GM18873 (cell line): ENCODE results near the gene GRM4.
"Not testable (repeated sequence)": the region's sequence is repeated elsewhere in the genome, so short reads cannot be mapped to it uniquely, and the experiment has no call there.

ENCODE experiments used
- ATAC-seq: cut with Tn5 transposase; IDR thresholded peaks from one replicate; pipeline ENCODE4 v1.9.1; 2021; ENCODE audit warnings: mild to moderate bottlenecking, moderate library complexity, moderate number of reproducible peaks; ENCODE audit not compliant: unreplicated experiment, low FRiP score

The GRM4 gene

GRCh38 chr6:34050691-34051090 lies 95.2 kb downstream of the GRM4 start:
- no peak for ATAC-seq

GRCh38 chr6:34049395-34050342 lies 96.2 kb downstream of the GRM4 start:
- no peak for ATAC-seq

DNA sequence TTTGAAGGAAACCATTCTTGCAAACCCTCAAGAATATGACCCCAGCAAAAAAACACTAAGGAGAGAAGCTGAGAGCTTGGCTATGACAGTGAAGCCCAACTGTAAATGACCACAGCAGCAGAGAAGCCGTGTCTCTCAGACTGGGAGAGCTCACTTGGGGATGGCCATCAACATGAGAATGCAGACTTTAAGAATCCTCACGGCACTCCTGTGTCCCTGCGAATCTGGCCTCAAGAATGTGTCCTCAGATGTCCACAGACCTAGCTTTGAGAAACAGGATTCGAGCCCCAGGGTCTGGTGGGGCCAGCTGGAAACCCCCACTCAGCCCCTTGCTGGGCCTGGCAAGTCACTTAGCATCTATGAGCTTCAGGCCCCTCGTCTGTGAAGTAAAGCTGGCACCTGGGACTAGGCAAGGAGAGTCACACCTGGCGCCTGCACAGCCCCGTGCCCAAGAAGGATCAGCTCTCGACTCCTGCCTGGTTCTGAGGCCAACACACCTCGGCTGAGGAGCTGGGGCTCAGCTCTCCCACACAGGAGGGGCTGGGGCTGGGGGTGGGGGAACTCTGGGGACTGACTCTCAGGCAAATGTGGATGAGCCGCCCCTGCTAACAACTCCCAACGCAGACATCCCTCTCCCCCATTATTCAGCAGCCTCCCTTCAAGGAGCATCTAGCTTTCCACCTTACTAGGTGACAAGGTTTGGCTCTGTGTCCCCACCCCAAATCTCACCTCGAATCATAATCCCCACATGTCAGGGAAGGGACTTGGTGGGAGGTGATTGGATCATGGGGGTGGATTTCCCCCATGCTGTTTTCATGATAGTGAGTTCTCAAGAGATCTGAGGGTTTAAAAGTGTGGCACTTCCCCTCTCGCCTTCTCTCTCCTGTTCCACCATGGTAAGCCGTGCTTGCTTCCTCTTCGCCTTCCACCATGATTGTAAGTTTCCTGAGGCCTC lies 97.7 kb downstream of the GRM4 start:
- no peak for ATAC-seq

- ATAC-seq: no peak
Observed at GRCh38 chr6:34046617-34047016, 99.3 kb downstream of the GRM4 start.

- ATAC-seq: no peak
Observed at GRCh38 chr6:34045771-34046170, 100.1 kb downstream of the GRM4 start.

DNA sequence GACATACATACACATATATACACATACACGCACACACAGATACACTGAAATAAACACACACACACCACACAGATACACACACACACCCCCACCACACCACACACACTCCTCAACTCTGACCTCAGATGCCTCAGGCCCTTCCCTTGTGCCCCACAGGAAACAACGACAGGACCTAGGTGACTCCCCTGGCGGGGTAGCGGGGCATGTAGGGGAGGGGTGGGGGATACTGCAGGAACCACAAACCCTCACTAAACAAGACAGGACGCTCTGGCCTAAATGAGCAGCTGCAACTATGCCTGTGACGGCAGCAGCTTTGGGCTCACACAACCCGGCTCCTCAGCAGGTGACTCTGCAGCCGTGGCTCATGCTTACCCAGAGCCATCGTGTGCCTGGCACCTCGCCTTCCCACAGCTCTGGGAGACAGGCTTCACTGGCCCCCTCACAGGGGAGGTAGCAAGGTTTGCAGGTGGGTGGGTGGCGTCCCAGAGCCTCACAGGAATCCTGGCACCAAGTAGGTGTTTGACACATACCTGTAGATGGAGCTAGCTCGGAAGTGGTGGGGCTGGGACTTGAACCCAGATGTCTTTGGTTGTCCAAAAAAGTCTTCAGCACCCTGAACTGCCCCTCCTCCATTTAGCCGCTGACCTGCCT lies 100.8 kb downstream of the GRM4 start:
- no peak for ATAC-seq

- no peak for ATAC-seq
Observed at GRCh38 chr6:34043359-34043758, 102.5 kb downstream of the GRM4 start.

- ATAC-seq: not testable (repeated sequence)
Observed at GRCh38 chr6:34041998-34042397, 103.9 kb downstream of the GRM4 start.

- ATAC-seq: no peak
Observed at GRCh38 chr6:34041385-34041784, 104.5 kb downstream of the GRM4 start.

DNA sequence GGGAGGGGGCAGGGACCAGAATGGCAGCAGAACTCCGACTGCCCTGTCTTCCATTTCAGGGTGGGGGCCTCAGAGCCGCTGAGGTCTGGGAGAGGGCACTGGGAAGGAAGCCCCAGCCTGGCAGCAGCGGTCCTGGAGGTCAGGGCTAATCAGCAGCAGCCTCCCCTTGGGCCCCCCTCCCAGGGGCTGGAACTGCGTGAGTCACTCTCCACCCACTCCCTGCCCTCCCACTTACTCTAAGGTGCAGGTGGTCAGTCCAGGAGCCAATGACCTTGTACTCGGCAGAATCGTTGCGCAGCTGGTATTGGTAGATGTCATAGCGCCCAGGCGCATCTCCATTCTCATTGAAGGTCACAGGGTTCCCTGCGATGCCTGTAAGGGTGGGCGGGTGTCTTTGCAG lies 105.9 kb downstream of the GRM4 start:
- ATAC-seq: no peak

DNA sequence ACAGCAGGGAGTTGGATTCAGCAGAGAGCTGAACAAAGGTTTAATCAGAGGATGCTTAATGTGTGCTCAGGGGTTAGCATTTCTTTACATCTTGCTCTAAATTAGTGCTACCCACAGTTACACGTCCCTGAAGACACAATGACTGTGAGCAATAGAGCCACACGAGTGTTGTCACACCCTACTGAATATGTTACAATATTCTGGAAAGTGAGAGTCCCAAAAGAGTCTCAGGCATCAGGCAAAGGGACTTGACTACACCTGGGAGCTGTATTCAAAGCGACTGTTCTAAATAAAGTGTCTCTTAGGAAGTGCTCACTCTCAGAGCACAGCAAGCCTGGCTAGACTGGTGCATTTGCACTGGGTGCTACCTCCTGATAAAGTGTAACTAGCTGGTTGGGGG lies 108.7 kb downstream of the GRM4 start:
- ATAC-seq: no peak

GRCh38 chr6:34036357-34037069 lies 109.4 kb downstream of the GRM4 start:
- no peak for ATAC-seq

- no peak for ATAC-seq
Observed at GRCh38 chr6:34035704-34036356, 110.1 kb downstream of the GRM4 start.

DNA sequence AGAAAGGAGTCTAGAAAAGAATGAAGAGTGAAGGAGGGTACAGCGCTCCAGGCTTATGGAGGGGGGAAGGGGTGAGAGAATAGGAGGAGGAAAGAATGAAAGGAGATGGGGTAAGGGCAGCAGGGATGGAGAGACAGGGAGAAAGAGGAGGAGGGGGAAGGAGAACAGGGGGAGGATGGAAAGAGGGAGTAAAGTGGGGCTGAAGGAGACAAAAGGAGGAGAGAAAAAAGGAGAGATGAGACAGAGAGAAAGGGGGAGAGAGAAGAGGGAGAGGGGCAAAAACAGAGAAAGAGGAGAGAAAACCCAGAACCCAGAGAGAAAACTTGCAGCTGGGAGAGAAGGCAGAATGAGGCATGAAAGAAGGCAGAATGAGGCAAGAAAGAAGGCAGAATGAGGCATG lies 110.7 kb downstream of the GRM4 start:
- no peak for ATAC-seq

DNA sequence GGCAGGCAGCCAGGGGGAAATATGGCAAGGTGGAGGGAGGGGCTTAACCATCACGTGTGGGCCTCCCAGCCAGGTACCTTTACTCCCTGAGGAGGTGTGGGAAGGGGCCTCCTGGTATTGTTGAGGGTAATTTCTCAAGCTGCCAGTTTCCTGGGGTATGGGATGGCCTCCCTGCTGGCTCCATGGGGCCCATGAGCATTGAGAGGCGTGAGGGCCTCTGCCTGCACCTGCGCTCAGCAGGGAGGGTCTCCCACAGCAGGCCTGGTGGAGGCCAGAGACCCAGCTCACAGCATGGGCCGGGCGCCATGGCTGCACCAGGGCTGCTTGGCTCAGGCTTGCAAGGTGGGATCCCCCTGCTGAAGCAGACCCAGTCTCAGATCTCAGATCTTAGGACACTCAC lies 113.0 kb downstream of the GRM4 start:
- ATAC-seq: no peak

- no peak for ATAC-seq
Observed at GRCh38 chr6:34031625-34032383, 114.1 kb downstream of the GRM4 start.

DNA sequence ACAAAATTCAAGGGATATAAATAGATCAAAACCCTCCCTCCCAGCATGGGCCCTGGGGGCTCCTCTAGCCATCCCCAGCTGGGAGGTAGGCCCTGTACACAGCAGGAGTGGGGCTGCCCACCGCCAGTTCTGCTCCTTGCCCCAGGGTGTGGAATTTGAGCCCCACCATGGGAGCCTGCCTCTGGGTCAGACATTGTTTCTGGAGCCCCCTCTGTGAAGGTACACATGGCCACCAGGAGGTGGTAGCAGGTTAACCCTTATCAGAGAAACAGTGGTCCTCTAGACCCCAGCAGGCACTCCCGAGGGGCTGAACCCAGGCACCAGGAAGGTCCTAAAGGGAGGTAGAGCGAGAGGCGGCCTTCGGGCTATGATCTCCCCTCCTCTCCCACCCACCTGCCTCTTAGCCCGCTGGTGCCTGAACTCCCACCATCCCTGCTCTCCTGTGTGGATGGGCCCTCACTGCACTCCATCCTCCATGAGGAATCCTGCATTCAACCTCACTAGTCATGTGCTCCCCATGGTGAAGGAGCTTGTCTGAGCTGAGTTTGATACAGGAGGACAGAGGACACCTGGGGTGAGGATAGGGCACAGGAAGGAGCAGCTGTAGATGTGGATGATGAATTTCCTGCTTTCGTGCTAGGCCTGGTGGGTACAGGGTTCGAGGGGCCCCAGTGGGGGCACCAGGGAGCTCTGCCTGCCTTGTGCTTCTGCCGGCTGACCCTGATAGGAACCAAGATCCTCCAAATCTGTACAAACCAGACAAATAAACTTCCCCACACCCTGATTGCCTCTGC lies 114.9 kb downstream of the GRM4 start:
- ATAC-seq: no peak
